ENCODE data around the gene STAT5B. TPM values are rescaled to one million over a fixed set of nuclear protein-coding genes. Genes with fewer than 3 reads are reported as not detected.

STAT5B gene
- total and polyA plus RNA-seq, 2 of the 8 experiments (the other 6 are each of a cell fraction or from before 2014, with no cell fraction given), result 35.3 to 52.6 TPM

DNA sequence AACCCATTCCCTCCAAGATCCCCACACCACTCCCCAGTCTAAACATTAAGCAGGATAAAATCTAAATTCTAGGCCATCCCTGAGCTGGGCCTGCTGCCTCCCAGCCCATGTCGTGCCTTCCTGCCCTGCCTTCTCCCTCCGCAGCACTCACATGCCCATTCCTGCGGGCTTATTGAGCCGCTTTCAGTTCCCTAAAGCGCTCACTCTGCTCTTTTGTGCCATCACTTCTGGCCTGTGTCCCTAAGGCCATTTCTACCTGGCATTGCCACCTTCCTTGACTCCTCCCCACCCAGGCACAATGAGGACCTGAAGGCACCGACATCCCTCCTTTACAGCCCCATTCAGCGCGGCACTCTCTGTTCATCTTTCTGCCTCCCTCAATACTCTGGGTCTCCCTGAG is 108.4 kb downstream of the STAT5B start:
- FAIRE-seq (no peak), DNase-seq (ENCODE audit: low read depth in 1 of 2, low spot score in 2 of 2) (no peak)
- 93% methylated on average over 8 of the region's 8 CpGs; no CpG with 5 or more reads in 1 of the 2 experiments for WGBS, 2 experiments (ENCODE audit: extremely low coverage in 1 of 2, insufficient coverage in 1 of 2, insufficient read length in 1 of 2, insufficient replicate concordance in 2 of 2, low coverage in 1 of 2, low lambda C conversion rate in 2 of 2, missing lambda C conversion rate in 1 of 2)
- Histone ChIP-seq H3K79me2 (ENCODE audit: control insufficient read depth in 1 of 2, insufficient read depth in 2 of 2, low read length in 2 of 2) (no peaks in the 10 kb centered on the region), H3K9me3 (ENCODE audit: insufficient read depth in 2 of 2, low read depth in 1 of 2, low read length in 1 of 2) (no peaks in the 10 kb centered on the region), H3K14ac (ENCODE audit: insufficient read length) (no peak overlapping the region), H3K4ac (replicated peaks; ENCODE audit: insufficient read length, low read depth, low read length) (no peak overlapping the region), H4K5ac (ENCODE audit: insufficient read length, low read depth, low read length) (no peak overlapping the region), H3K4me3 (ENCODE audit: extremely low read depth in 1 of 4, insufficient read depth in 2 of 4, low read depth in 3 of 4, low read length in 4 of 4) (no peak overlapping the region), H3K36me3 (ENCODE audit: control insufficient read depth in 2 of 4, insufficient read depth in 4 of 4, low read length in 3 of 4) (no peaks in the 10 kb centered on the region), H2BK5ac (ENCODE audit: low read depth, low read length) (no peak overlapping the region), H3K9ac (replicated peaks in 1 of 4; ENCODE audit: extremely low read depth in 1 of 4, low read depth in 3 of 4, low read length in 3 of 4) (no peak overlapping the region), H2BK15ac (ENCODE audit: low read length) (no peak overlapping the region), H2BK20ac (ENCODE audit: low read length) (no peak overlapping the region), H3K18ac (ENCODE audit: extremely low read depth, low read length) (no peak overlapping the region), H4K8ac (ENCODE audit: extremely low read depth, insufficient read depth, low read length) (no peak overlapping the region), H3K27ac (ENCODE audit: low read depth, low read length) (no peak overlapping the region), H3K4me1 (replicated peaks in 1 of 4; ENCODE audit: control insufficient read depth in 3 of 4, insufficient read depth in 4 of 4, low read length in 3 of 4) (no peaks in the 10 kb centered on the region; a peak in 2 of 7 replicates), H4K91ac (replicated peaks; ENCODE audit: insufficient read length, low read length) (no peak overlapping the region), H2BK120ac (replicated peaks; ENCODE audit: low read depth, low read length) (no peak overlapping the region), H2AK5ac (ENCODE audit: low read depth, low read length) (no peak overlapping the region), H3K79me1 (ENCODE audit: low read depth, low read length) (no peaks in the 10 kb centered on the region), H3K4me2 (ENCODE audit: insufficient read depth in 1 of 2, low read depth in 2 of 2, low read length in 2 of 2) (no peak overlapping the region), H3K23me2 (ENCODE audit: low read depth, low read length) (no peaks in the 10 kb centered on the region), H3K23ac (ENCODE audit: insufficient read length) (no peak overlapping the region), H3K27me3 (replicated peaks in 1 of 4; ENCODE audit: control insufficient read depth in 3 of 4, extremely low read depth in 1 of 4, insufficient read depth in 3 of 4, low read length in 3 of 4) (no peaks in the 10 kb centered on the region), H2BK12ac (ENCODE audit: low read depth, low read length) (peak overlapping the region; percentile 27; the same call in 1 of the 2 replicates), H4K20me1 (replicated peaks in 1 of 2; ENCODE audit: control insufficient read depth in 1 of 2, insufficient read depth in 2 of 2, low read length in 2 of 2) (no peaks in the 10 kb centered on the region), H3K56ac (replicated peaks; ENCODE audit: insufficient read length, low read depth, low read length) (no peak overlapping the region), H2AFZ (ENCODE audit: low read length) (no peak overlapping the region)
- ChIA-PET CTCF (ENCODE audit: partially characterized antibody) (interaction anchor here (0.8 to 3.9 kb wide), 7 partner anchors 10 to 101 kb away, joined by 3 to 21 read pairs (median 4); partner anchors contain the start of genes KAT2A and KCNH4), POLR2A (ENCODE audit: partially characterized antibody) (interaction anchor here (0.7 kb wide), 1 partner anchor 36 kb away, joined by 3 read pairs; no protein-coding TSS in a partner anchor)
- TF ChIP-seq RNF2 (IDR thresholded peaks at IDR 0.05; ENCODE audit: borderline replicate concordance, low read depth, low read length, missing control alignments, poor library complexity, severe bottlenecking), result no peak

Data from H1 (cell line).